Measurements from ENCODE around the gene CSRP1.

Gene CSRP1

DNA sequence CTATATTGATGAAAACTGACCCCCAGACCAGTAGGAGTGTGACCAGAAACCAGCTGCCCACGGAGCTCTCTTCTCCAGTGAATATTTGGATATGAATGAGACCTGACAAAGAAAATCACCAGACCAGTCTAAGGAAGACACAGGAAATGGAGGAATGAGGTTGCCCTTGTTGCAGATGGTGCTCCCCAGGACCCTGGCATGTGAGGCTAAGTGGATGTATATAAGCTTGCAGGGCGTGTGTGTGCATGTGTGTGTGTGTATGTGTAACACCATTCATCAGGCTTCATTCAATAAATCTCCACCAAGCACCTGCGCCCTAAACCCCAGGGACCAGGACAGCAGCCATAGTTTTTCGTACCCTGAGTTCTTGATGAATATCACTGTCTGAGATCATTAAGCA lies 52.3 kb downstream of the CSRP1 start:
- DNase-seq (ENCODE audit: low read depth), result no peak

DNA sequence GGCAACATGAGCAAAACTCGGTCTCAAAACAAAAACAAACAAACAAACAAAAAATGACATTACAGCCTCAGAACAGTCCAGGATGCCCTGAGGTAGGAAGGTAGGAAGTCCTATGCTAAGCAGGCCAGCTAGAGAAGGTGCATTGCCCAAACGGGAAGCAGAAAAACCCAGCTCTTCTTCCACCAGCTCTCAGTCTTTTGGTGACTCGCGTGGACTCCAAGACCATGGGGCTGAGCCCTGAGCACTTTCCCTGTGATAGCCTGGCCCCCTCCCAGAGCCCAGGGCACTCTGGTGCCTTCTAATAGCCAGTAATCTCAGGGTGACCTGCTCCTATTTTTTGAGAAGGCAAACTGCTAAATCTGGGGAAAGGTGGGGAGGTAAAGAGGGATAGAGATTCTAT lies 54.1 kb downstream of the CSRP1 start:
- no peak for DNase-seq (ENCODE audit: low read depth)

DNA sequence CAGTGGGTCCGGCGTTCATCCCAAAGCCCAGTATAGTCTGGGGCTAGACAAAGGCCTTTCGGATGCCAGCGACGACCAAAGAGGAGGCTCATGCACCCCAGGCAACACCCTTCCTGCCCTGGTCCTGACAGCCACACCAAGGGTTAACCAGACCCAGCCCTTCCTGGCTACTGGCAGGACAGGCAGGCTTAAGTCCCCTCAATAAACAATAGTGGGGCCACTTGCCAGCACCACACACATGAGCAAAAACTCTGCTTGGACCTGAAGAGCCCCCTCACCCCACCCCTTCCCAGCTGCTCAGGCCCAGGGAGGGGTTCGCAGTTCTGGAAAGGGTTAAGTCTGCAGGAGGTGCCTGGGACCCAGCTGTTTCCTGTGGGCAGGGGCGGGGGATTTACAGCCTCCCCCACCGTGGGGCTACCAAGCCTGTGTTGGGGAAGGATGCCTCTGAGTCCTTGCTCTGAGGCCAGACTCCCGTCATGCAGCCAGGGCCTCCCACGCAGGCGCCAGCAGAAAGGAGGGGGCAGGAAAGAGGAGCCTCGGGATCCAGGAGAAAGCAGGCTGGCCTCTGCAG lies 56.1 kb downstream of the CSRP1 start:
- DNase-seq (ENCODE audit: low read depth), result no peak

DNA sequence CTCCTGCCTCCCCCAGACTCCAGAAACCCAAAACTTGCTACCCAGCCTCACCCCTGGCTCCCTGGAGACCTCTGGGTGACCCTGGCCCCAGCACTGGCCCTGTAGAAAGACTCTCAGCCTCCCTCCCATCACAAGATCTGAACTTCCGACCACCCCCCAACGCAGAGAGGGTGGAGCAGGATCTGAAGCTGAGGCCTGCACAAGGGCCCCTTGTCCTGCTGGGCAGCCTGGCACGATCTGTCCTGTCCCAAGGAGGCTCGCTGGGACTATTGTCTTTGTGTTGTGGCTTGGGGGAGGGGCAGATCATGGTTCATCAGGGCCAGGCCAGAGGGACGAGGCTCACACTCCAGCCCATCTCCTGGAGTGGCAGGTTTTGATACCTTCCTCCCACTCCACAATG lies 57.9 kb downstream of the CSRP1 start:
- no peak for DNase-seq (ENCODE audit: low read depth)

DNA sequence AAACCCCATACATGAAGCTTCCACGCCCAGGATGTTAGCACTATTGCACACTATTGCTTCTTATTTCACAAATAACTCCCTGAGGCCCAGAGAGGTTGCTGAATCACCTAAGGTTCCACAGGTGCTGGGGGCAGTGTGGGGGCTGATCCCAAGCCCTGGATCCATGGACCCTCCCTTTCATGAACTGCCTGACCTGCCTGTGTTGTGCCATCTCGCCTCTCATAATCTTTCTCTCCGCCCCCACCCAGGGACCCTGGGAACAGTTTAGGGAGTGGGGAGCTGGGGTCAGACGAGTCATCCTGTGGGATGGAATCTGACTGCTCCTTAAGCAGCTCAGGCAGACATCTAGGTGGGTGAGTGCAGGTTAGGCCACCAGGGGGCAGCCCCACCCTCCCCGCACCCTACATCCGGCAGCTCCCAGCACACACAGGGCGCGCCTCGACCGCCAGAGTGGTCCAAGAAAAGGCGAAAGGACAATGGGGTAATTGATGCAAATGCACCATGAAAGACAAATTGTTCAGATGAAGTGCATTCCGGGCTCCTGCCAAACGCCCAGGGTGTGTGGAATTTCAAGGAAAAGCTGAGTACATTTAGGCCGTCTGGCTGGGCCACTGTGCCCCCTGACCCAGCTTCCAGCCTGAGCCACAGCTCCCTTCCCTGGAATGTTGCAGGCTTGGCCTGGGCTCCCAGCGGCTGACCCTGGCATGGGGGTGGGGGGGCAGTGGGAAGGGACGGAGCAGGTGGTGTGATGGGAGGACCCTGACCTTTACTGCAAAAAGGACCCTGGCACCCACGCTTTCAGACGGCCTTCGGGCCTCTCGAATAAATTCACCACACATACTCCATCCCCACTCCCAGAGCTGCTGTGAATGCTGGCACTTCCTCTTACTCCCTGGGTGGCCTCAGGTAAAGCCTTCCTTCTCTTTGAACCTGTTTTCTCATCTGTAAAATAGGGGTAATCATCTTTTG lies 58.7 kb downstream of the CSRP1 start:
- DNase-seq (ENCODE audit: low read depth), result peak; percentile 37

DNA sequence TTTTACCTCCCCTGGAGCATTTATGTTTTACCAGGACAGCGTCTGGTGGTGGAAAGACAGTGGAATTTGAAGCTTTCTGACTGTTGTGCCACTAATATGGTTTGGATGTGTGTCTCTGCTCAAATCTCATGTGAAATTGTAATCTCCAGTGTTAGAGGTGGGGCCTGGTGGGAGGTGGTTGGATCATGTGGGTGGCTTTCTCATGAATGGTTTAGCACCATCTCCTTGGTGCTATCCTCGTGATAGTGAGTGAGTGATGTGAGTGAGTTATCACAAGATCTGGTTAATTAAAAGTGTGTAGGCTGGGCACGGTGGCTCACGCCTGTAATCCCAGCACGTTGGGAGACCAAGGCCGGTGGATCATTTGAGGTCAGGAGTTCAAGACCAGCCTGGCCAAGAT lies 61.6 kb downstream of the CSRP1 start:
- DNase-seq (ENCODE audit: low read depth), result no peak

DNA sequence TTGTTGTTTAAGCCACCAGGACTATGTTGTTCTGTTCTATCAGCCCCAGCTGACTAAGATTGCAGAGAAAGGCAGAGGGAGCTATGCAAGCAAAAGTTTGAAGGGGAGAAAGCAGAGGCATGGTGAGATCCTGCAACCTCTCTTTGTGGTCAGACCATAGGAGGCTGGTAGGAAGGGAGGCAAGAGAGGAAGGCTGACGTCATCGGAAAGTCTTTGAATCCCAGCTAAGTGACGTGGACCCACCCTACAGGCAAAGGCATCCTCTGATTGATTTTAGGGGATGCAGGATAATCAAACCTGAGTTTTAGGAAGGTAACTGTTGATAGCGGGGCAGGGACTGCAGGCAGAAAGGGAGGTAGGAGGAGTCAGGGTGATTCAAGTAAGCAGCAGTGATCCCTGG lies 62.1 kb downstream of the CSRP1 start:
- DNase-seq (ENCODE audit: low read depth), result no peak

DNA sequence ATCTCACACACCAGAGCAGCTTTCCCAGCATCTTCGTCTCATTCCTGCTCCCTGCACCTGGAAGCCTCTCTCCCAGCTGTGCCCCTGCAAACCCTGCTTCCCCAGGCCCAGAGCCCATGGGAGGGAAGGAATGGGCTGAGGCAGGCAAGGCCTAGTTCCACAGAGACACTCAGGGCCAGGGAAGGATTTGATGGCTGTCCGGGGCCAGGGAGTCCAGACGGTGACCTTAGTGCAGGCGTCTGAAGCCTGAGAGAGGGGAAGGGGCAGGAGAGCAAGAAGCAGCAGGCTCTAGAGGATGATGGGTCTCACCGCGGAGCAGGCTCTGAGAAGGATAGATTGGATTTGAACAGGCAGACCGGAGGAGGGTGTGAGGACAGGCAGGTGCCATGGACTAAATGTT lies 63.2 kb downstream of the CSRP1 start:
- DNase-seq (ENCODE audit: low read depth), result no peak

DNA sequence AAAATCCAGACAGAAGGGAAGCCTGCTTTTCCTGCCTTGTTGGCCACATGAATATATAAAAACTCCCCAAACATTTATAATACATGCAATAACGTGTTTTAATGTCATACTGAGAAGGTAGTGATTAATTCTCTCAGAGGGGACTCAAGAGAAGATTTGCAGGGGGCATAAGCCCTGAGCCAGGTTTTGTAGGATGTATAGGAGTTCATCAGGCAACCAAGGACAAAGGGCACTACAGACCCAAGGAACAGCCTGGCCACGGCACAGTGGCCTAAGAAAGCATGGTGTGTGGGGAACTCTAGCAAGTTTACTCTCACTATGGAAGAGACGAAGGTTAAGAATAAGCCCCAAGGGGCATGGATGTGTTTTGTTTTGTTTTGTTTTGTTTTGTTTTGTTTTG lies 70.0 kb downstream of the CSRP1 start:
- DNase-seq (ENCODE audit: low read depth), result no peak

DNA sequence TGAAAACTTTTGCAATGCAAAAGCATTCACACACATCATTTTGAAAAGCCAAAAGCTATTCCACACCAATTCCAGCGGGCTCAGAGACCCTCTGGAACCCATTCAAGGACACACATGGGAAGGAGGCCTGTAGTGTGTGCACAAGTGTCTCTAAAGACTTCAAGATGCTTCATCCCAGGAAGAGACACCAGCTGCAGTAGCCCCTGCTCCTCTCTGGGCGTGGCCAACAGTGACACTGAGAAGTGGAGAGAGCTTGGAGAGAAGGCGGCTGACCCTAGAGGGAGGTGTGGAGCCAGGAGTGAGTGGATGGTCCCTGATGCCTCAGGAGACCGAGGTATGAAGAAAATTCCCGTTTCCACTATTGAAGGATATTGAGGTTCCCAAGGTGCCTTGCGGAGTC lies 70.5 kb downstream of the CSRP1 start:
- DNase-seq (ENCODE audit: low read depth), result no peak

DNA sequence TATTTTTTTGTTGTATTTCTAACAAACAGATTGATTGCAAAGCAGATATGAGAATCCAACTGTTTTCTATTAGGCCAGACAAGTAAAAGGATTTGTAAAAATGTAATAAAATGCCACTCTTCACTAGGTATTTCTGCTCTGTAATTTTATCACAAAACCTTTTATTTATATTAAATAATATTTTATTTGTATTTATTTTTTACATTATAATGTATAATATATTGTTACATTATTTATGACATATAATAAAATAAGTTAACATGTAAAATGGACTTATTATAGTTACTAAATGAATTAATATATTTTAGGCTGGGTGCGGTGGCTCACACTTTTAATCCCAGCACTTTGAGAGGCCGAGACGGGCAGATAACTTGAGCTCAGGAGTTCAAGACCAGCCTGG lies 72.7 kb downstream of the CSRP1 start:
- no peak for DNase-seq (ENCODE audit: low read depth)

DNA sequence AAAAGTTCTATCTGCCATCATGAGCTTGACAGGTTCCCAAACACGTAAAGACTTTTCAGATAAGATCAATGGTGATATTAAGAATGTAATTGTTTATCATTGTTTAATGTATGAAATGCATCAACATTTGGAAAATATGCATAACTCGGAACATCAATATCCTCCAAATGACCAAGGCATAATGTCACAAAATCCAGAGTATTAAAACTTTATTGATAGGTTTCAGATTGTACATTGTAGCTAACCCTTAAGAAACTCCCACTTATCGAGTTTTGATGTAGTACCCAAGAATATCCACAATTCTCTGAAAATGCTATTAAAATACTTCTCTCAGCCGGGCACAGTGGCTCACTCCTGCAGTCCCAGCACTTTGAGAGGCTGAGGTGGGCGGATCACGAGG lies 73.3 kb downstream of the CSRP1 start:
- no peak for DNase-seq (ENCODE audit: low read depth)

Measured in stimulated activated CD8-positive, alpha-beta memory T cell treated with anti-CD3 and anti-CD28 coated beads, Interleukin-15, amount 100 ng/mL, for 24 hours (primary cell).